Measurements from ENCODE around the gene CDH18.

DNA sequence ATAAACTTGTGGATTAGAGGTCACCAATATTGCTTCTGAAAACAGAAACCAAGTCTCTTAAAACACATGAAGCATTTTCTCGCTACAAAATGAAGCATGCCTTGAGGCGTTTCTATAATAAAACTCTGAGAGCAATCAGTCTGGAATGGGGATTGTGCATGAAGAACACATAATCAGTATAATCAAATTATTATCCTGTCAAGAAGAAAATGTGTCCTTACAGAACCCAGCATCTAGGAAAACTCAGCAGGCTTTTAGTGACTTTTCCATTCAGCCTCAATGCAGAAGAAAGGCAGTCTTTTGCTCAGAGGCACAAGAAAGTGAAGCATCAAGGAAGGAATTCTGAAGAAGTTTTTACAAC lies 121.9 kb downstream of the CDH18 start:
- TF ChIP-seq POLR2AphosphoS5 (IDR thresholded peaks at IDR 0.05; ENCODE audit: low read depth, low read length) = no peak
- TF ChIP-seq, protein P1, sequence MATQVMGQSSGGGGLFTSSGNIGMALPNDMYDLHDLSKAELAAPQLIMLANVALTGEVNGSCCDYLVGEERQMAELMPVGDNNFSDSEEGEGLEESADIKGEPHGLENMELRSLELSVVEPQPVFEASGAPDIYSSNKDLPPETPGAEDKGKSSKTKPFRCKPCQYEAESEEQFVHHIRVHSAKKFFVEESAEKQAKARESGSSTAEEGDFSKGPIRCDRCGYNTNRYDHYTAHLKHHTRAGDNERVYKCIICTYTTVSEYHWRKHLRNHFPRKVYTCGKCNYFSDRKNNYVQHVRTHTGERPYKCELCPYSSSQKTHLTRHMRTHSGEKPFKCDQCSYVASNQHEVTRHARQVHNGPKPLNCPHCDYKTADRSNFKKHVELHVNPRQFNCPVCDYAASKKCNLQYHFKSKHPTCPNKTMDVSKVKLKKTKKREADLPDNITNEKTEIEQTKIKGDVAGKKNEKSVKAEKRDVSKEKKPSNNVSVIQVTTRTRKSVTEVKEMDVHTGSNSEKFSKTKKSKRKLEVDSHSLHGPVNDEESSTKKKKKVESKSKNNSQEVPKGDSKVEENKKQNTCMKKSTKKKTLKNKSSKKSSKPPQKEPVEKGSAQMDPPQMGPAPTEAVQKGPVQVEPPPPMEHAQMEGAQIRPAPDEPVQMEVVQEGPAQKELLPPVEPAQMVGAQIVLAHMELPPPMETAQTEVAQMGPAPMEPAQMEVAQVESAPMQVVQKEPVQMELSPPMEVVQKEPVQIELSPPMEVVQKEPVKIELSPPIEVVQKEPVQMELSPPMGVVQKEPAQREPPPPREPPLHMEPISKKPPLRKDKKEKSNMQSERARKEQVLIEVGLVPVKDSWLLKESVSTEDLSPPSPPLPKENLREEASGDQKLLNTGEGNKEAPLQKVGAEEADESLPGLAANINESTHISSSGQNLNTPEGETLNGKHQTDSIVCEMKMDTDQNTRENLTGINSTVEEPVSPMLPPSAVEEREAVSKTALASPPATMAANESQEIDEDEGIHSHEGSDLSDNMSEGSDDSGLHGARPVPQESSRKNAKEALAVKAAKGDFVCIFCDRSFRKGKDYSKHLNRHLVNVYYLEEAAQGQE (IDR thresholded peaks at IDR 0.05; ENCODE audit: insufficient read depth in 1 of 2, low read depth in 2 of 2, low read length in 2 of 2) = no peak
